Endodermal cell (in vitro differentiated cells): ENCODE measurements around the gene OR4D1. TPM values are rescaled to one million over a fixed set of nuclear protein-coding genes. Genes with fewer than 3 reads are reported as not detected.

ENCODE experiments used
- DNase-seq: peaks from one replicate; pipeline ENCODE4 v3.0.0-alpha.2; 2017
- H3K27ac ChIP-seq: 2 replicates; pipeline ENCODE4 v1.5.1; 2013; ENCODE audit warnings: mild to moderate bottlenecking, low read depth, low read length, moderate library complexity
- H3K27me3 ChIP-seq: 2 replicates; pipeline ENCODE4 v1.6.1; 2013; ENCODE audit warnings: mild to moderate bottlenecking, low read length, moderate library complexity; ENCODE audit not compliant: insufficient read depth, control insufficient read depth, poor library complexity, severe bottlenecking
- H3K36me3 ChIP-seq: 2 replicates; pipeline ENCODE4 v1.7.0; 2013; ENCODE audit warnings: mild to moderate bottlenecking, low read length, moderate library complexity; ENCODE audit not compliant: control insufficient read depth, insufficient read depth
- H3K4me1 ChIP-seq: one replicate; pipeline ENCODE4 v1.7.0; 2013; ENCODE audit warnings: low read length; ENCODE audit not compliant: control insufficient read depth, insufficient read depth
- H3K4me3 ChIP-seq: 2 replicates; pipeline ENCODE4 v1.5.1; 2013; ENCODE audit warnings: mild to moderate bottlenecking, low read length, moderate library complexity
- H3K9ac ChIP-seq: 2 replicates; pipeline ENCODE4 v1.6.1; 2013; ENCODE audit warnings: mild to moderate bottlenecking, low read length, moderate library complexity; ENCODE audit not compliant: poor library complexity, severe bottlenecking; ENCODE audit errors: extremely low read depth
- H3K9me3 ChIP-seq: 2 replicates; pipeline ENCODE4 v1.6.1; 2013; ENCODE audit warnings: mild to moderate bottlenecking, low read length, moderate library complexity; ENCODE audit not compliant: control insufficient read depth
- H3K27ac Mint-ChIP-seq: 2 replicates; pipeline ENCODE4 v1.8.0; 2020; ENCODE audit warnings: mixed read lengths
- H3K27me3 Mint-ChIP-seq: 2 replicates; pipeline ENCODE4 v1.8.0; 2021; ENCODE audit warnings: mild to moderate bottlenecking, mixed read lengths; ENCODE audit not compliant: insufficient read depth
- H3K36me3 Mint-ChIP-seq: 2 replicates; pipeline ENCODE4 v1.8.0; 2020; ENCODE audit warnings: low read depth, mixed read lengths
- H3K4me1 Mint-ChIP-seq: 2 replicates; pipeline ENCODE4 v1.8.0; 2020; ENCODE audit warnings: mixed read lengths
- H3K4me3 Mint-ChIP-seq: 2 replicates; pipeline ENCODE4 v1.8.0; 2020; ENCODE audit warnings: mild to moderate bottlenecking, moderate library complexity, mixed read lengths
- H3K9me3 Mint-ChIP-seq: 2 replicates; pipeline ENCODE4 v1.8.0; 2020; ENCODE audit warnings: mild to moderate bottlenecking, mixed read lengths
- WGBS, 2 experiments: methylation state at CpG; one replicate each; pipeline versions ENCODE4 v1.1.5 to v1.1.7; 2013; ENCODE audit warnings: missing lambda C conversion rate in 2 of 2, mixed read lengths in 1 of 2; ENCODE audit not compliant: insufficient coverage in 1 of 2, insufficient read length in 1 of 2; 5-methylcytosine and 5-hydroxymethylcytosine counted together
- total RNA-seq, 2 donors: library from RNA; stranded (reverse); fragmentation: NEBNext Ultra II Directional in 1 of 2; extraction: Animal tissue kit (Norgen Biotek cat#: 25700) in 1 of 2; gene quantifications; 2 replicates in 1 of 2; 3 replicates in 1 of 2; pipeline ENCODE4 v1.2.1, GENCODE V29; 2021
- TF ChIP-seq, protein P1 (sequence below): fragments of 200-600 bp; sonication (generic); conservative IDR thresholded peaks from 2 replicates; pipeline ENCODE4 v1.5.0; 2021; ENCODE audit warnings: antibody characterized with exemption, mild to moderate bottlenecking

OR4D1 gene
- total RNA-seq, 2 donors from 2014 or later, result 0.07 to 0.22 TPM

- H3K27me3 Mint-ChIP-seq, result peaks cover 36% of the 10 kb centered on the region
- no peak overlapping the region for H3K27ac ChIP-seq
- no peak overlapping the region for H3K4me3 Mint-ChIP-seq
- no peak for DNase-seq
- TF ChIP-seq, protein P1, sequence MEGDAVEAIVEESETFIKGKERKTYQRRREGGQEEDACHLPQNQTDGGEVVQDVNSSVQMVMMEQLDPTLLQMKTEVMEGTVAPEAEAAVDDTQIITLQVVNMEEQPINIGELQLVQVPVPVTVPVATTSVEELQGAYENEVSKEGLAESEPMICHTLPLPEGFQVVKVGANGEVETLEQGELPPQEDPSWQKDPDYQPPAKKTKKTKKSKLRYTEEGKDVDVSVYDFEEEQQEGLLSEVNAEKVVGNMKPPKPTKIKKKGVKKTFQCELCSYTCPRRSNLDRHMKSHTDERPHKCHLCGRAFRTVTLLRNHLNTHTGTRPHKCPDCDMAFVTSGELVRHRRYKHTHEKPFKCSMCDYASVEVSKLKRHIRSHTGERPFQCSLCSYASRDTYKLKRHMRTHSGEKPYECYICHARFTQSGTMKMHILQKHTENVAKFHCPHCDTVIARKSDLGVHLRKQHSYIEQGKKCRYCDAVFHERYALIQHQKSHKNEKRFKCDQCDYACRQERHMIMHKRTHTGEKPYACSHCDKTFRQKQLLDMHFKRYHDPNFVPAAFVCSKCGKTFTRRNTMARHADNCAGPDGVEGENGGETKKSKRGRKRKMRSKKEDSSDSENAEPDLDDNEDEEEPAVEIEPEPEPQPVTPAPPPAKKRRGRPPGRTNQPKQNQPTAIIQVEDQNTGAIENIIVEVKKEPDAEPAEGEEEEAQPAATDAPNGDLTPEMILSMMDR, result no peak
- WGBS, 2 experiments, result 90 to 93% methylated on average over 3 to 7 of the region's 7 CpGs
- no peak overlapping the region for H3K4me3 ChIP-seq
- no peaks in the 10 kb centered on the region for H3K4me1 Mint-ChIP-seq
- no peaks in the 10 kb centered on the region for H3K9me3 ChIP-seq
- peaks cover 10% of the 10 kb centered on the region for H3K27me3 ChIP-seq
- H3K9me3 Mint-ChIP-seq, result no peaks in the 10 kb centered on the region
- H3K36me3 Mint-ChIP-seq, result no peaks in the 10 kb centered on the region
- H3K4me1 ChIP-seq, result no peaks in the 10 kb centered on the region
- no peak overlapping the region for H3K9ac ChIP-seq
- no peaks in the 10 kb centered on the region for H3K36me3 ChIP-seq
- no peak overlapping the region for H3K27ac Mint-ChIP-seq
These were observed 48.4 kb downstream of the OR4D1 start for GRCh38 chr17:58196610-58197009.

DNA sequence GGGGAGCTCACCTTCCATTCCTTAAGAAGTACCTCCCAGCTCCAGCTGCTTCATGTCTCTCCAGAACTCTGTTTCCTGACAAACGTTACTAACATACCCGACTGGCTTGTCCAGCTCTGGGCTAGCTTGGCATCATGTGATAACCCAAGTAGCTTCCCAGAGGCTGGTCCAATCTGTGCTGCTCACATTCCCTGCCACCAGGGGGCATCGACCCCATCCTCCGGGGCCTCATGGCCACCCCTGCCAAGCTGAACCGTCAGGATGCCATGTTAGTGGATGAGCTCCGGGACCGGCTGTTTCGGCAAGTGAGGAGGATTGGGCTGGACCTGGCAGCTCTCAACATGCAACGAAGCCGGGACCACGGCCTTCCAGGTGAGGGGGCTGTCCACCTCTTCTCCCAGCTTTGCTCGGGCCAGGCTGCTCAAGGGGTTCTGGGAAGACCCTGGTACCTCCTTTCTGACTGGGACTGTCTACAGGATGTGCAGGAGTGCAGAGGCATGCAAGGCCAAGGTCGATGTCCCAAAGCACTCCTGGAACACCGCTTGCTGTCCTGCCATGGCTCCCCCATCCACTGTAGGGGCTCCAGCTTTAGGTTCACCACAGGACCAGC, 51.9 kb downstream of the OR4D1 start:
- H3K27me3 Mint-ChIP-seq, result peaks cover 30% of the 10 kb centered on the region
- no peak overlapping the region for H3K4me3 ChIP-seq

GRCh38 chr17:58202859-58203258, 54.7 kb downstream of the OR4D1 start:
- no peak overlapping the region for H3K27ac Mint-ChIP-seq
- H3K4me1 Mint-ChIP-seq, result no peaks in the 10 kb centered on the region
- Histone ChIP-seq H3K27ac (no peak overlapping the region), H3K36me3 (peaks cover 12% of the 10 kb centered on the region), H3K9ac (no peak overlapping the region), H3K9me3 (no peaks in the 10 kb centered on the region), H3K4me3 (no peak overlapping the region), H3K4me1 (no peaks in the 10 kb centered on the region), H3K27me3 (peaks cover 10% of the 10 kb centered on the region)
- H3K36me3 Mint-ChIP-seq, result peaks cover 11% of the 10 kb centered on the region
- WGBS, 2 experiments, result 93 to 94% methylated on average over 7 of the region's 7 CpGs
- DNase-seq, result no peak
- TF ChIP-seq, protein P1, result peak; percentile 12
- H3K27me3 Mint-ChIP-seq, result peaks cover 12% of the 10 kb centered on the region
- H3K4me3 Mint-ChIP-seq, result no peak overlapping the region
- H3K9me3 Mint-ChIP-seq, result no peaks in the 10 kb centered on the region

More for the DNA sequence above, 51.9 kb downstream of the OR4D1 start:
- Mint-ChIP-seq H3K4me3 (no peak overlapping the region), H3K36me3 (no peaks in the 10 kb centered on the region), H3K27ac (no peak overlapping the region), H3K4me1 (no peaks in the 10 kb centered on the region), H3K9me3 (no peaks in the 10 kb centered on the region)
- H3K9me3 ChIP-seq, result no peaks in the 10 kb centered on the region
- peaks cover 10% of the 10 kb centered on the region for H3K27me3 ChIP-seq
- 66 to 68% methylated on average over 8 to 14 of the region's 14 CpGs for WGBS, 2 experiments
- TF ChIP-seq, protein P1, result peak; percentile 82
- H3K27ac ChIP-seq, result no peak overlapping the region
- no peak overlapping the region for H3K9ac ChIP-seq
- H3K36me3 ChIP-seq, result no peaks in the 10 kb centered on the region
- no peaks in the 10 kb centered on the region for H3K4me1 ChIP-seq
- DNase-seq, result peak; percentile 96
